ENCODE measurements around the gene SIX1. TPM values are rescaled to one million over a fixed set of nuclear protein-coding genes. Genes with fewer than 3 reads are reported as not detected.

Gene SIX1
- polyA plus RNA-seq, 6 donors from 2014 or later, result not detected

DNA sequence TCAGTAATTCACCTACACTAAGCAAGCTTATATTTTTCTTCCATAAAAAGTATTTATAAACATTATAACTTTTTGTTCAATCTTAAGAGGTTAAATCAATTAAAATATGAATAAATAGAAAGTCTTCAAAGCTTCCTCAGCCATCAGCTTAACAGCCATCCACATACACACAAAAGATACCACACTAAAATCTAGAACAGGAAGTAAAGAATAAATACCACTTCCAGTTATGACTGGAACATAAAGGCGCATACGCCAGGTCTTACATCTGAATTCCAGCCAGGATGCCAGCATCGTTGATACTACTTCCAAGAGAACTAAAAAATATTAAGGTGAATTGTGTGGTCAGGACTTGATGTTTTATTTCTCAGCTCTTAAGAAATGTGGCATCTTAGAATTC is 17.0 kb downstream of the SIX1 start:
- Mint-ChIP-seq H3K9me3 (no peaks in the 10 kb centered on the region), H3K27me3 (peaks cover 39 to 52% (median 39%) of the 10 kb centered on the region in 3 donors), H3K4me1 (peaks cover 3 to 9% (median 6%) of the 10 kb centered on the region in 3 donors), H3K4me3 (no peak overlapping the region), H3K36me3 (no peaks in the 10 kb centered on the region), H3K27ac (no peak overlapping the region)
- DNase-seq, result no peak
- no peak for ATAC-seq (ENCODE audit: low read depth in 2 of 2)

DNA sequence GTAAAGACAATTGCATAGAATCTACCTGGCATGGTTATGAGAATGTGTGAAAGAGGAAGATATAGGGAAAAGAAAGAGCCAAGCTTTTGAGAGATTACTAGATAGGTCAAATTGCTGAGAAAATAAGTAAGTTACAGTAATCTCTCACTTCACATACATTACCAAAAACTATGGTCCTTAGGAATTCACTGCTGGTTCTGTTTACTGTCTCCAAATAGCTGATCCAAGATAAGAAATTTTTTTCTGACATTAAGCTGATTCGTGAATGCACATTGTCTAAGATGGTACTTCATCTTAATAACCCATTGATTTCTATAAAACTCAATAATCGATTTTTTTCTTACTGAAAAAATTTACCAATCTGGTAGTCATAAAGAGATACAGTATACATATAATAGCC is 17.4 kb downstream of the SIX1 start:
- peaks cover 1 to 9% (median 2%) of the 10 kb centered on the region in 3 donors for H3K4me1 Mint-ChIP-seq
- DNase-seq (no peak), ATAC-seq (ENCODE audit: low read depth in 2 of 2) (no peak)
- H3K9me3 Mint-ChIP-seq, result no peaks in the 10 kb centered on the region
- no peak overlapping the region for H3K27ac Mint-ChIP-seq
- H3K4me3 Mint-ChIP-seq, result no peak overlapping the region
- no peaks in the 10 kb centered on the region for H3K36me3 Mint-ChIP-seq
- peaks cover 35 to 49% (median 35%) of the 10 kb centered on the region in 3 donors for H3K27me3 Mint-ChIP-seq

GRCh38 chr14:60630129-60630528 is 19.1 kb downstream of the SIX1 start:
- H3K9me3 Mint-ChIP-seq, result no peaks in the 10 kb centered on the region
- ATAC-seq (ENCODE audit: low read depth in 2 of 2) (no peak), DNase-seq (no peak)
- no peak overlapping the region for H3K27ac Mint-ChIP-seq
- H3K27me3 Mint-ChIP-seq, result peaks cover 25 to 43% (median 27%) of the 10 kb centered on the region in 3 donors
- H3K4me1 Mint-ChIP-seq, result peaks cover 0 to 9% (median 0%) of the 10 kb centered on the region in 3 donors
- no peak overlapping the region for H3K4me3 Mint-ChIP-seq
- H3K36me3 Mint-ChIP-seq, result no peaks in the 10 kb centered on the region

GRCh38 chr14:60628892-60629291 is 20.4 kb downstream of the SIX1 start:
- Mint-ChIP-seq H3K4me3 (no peak overlapping the region), H3K4me1 (peaks cover 0 to 9% (median 0%) of the 10 kb centered on the region in 3 donors), H3K27me3 (peaks cover 36 to 45% (median 39%) of the 10 kb centered on the region in 3 donors), H3K27ac (no peak overlapping the region), H3K9me3 (no peaks in the 10 kb centered on the region), H3K36me3 (no peaks in the 10 kb centered on the region)
- DNase-seq (no peak), ATAC-seq (ENCODE audit: low read depth in 2 of 2) (no peak)

DNA sequence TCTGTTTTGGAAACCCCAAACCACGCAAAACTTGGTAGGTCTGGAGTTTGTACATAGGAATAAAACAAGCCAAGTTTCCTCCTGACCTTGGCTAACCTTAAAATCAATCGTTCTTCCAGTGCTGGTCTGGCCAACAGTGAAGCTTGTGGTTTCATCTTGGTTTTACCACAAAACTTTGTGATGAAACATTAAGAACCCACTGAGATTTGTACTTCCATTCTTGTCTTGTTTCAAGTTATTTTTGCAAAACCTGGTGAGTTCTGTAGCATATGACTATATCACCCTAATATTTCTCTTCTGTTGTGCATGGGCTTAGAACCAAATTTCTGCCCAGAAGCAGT is 26.4 kb downstream of the SIX1 start:
- Mint-ChIP-seq H3K36me3 (no peaks in the 10 kb centered on the region), H3K4me1 (peaks cover 0 to 4% (median 2%) of the 10 kb centered on the region in 3 donors), H3K27ac (no peak overlapping the region), H3K4me3 (no peak overlapping the region), H3K9me3 (no peaks in the 10 kb centered on the region), H3K27me3 (peaks cover 25 to 42% (median 33%) of the 10 kb centered on the region in 3 donors)
- ATAC-seq (ENCODE audit: low read depth in 2 of 2) (no peak), DNase-seq (no peak)

- Mint-ChIP-seq H3K36me3 (no peaks in the 10 kb centered on the region), H3K9me3 (no peaks in the 10 kb centered on the region), H3K4me1 (peaks cover 2 to 9% (median 3%) of the 10 kb centered on the region in 3 donors), H3K27ac (peak overlapping the region in 1 of 6 donors; percentile 43), H3K27me3 (peaks cover 24 to 42% (median 33%) of the 10 kb centered on the region in 3 donors), H3K4me3 (no peak overlapping the region)
- no peak for DNase-seq
- ATAC-seq (ENCODE audit: low read depth in 2 of 2), result no peak
Observed at GRCh38 chr14:60622210-60622916, 26.9 kb downstream of the SIX1 start.

DNA sequence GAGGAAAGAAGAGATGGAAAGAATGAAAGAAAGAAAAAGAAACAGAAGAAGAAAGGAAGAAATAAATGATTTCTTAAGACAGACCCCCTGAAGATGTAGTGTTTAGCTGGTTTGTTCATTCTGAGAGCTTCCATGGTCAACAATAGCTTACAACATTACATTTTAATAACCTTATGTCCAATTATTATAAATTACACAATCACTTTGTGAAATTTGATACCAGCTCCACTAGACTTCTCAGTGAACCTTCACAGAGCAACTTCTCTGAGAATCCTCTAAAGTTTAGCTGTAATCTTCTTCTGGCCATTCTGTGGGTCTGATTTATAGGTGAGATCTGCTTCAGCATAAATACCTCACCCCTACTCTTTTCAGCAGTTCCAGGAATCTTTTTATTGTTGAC is 27.9 kb downstream of the SIX1 start:
- H3K27me3 Mint-ChIP-seq, result peaks cover 24 to 44% (median 33%) of the 10 kb centered on the region in 3 donors

DNA sequence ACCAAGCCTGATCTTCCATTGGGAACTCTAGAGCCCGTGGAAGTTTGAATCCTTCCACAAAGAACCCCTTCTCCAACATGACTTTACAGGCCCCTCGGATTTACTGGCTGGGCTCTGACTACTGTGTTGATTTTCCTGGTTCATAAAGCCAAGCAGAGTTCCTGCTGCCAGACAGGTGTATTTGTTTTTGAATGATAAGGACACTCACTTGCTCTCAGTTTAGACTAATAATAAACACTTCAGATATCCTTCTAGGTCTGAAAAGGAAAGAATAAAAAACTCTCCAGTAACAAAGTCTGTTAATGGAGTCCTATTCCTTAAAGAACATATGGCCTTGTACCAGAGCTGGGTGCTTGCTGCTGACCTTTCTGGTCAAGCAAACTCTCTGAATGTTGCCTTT is 31.0 kb downstream of the SIX1 start:
- Mint-ChIP-seq H3K4me1 (peaks cover 3 to 11% (median 4%) of the 10 kb centered on the region in 3 donors), H3K4me3 (no peak overlapping the region), H3K27me3 (peaks cover 21 to 41% (median 22%) of the 10 kb centered on the region in 3 donors), H3K9me3 (peaks cover 0 to 7% (median 0%) of the 10 kb centered on the region in 7 donors), H3K27ac (no peak overlapping the region), H3K36me3 (no peaks in the 10 kb centered on the region)
- DNase-seq, result no peak
- no peak for ATAC-seq (ENCODE audit: low read depth in 2 of 2)

More for the DNA sequence above, 27.9 kb downstream of the SIX1 start:
- H3K27ac Mint-ChIP-seq, result no peak overlapping the region
- no peak for ATAC-seq (ENCODE audit: low read depth in 2 of 2)
- H3K4me1 Mint-ChIP-seq, result peaks cover 3 to 11% (median 4%) of the 10 kb centered on the region in 3 donors
- H3K36me3 Mint-ChIP-seq, result no peaks in the 10 kb centered on the region
- no peak for DNase-seq
- no peak overlapping the region for H3K4me3 Mint-ChIP-seq
- H3K9me3 Mint-ChIP-seq, result no peaks in the 10 kb centered on the region

GRCh38 chr14:60616461-60616959 is 32.8 kb downstream of the SIX1 start:
- Mint-ChIP-seq H3K4me3 (no peak overlapping the region), H3K27me3 (peaks cover 5 to 25% (median 14%) of the 10 kb centered on the region in 3 donors), H3K9me3 (peaks cover 0 to 9% (median under 1%) of the 10 kb centered on the region in 7 donors), H3K27ac (peak overlapping the region in 1 of 6 donors; percentile 5), H3K36me3 (no peaks in the 10 kb centered on the region), H3K4me1 (peaks cover 3 to 11% (median 4%) of the 10 kb centered on the region in 3 donors)
- ATAC-seq (ENCODE audit: low read depth in 2 of 2) (no peak), DNase-seq (no peak)

- no peak for DNase-seq
- H3K27ac Mint-ChIP-seq, result no peak overlapping the region
- H3K4me3 Mint-ChIP-seq, result no peak overlapping the region
- peaks cover 22 to 37% (median 24%) of the 10 kb centered on the region in 3 donors for H3K27me3 Mint-ChIP-seq
- H3K36me3 Mint-ChIP-seq, result no peaks in the 10 kb centered on the region
- H3K9me3 Mint-ChIP-seq, result peaks cover 0 to 12% (median 4%) of the 10 kb centered on the region in 7 donors
- H3K4me1 Mint-ChIP-seq, result no peaks in the 10 kb centered on the region
- no peak for ATAC-seq (ENCODE audit: low read depth in 2 of 2)
Observed at GRCh38 chr14:60602291-60602690, 47.0 kb downstream of the SIX1 start.

DNA sequence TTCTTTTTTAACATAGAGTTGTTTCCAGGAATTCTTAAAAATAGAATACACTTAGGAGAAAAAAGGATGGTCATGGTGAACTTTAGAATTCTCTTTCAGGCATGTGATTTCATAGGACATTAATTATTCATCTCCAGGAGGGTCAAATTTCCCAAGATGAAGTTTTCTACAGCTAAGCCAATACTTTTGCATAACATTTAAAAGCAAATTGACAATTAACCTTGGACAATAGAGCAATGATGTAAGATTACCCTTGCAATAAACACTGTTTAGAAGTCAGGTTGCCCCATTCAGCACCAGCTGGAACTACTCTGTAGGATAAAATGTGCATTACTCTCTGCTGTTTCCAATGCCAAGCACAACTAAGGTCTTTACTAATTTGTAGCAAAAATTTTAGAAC is 49.5 kb downstream of the SIX1 start:
- Mint-ChIP-seq H3K4me1 (no peaks in the 10 kb centered on the region), H3K9me3 (peaks cover 0 to 5% (median 0%) of the 10 kb centered on the region in 7 donors), H3K27me3 (peaks cover 33 to 44% (median 34%) of the 10 kb centered on the region in 3 donors), H3K27ac (no peak overlapping the region), H3K4me3 (no peak overlapping the region), H3K36me3 (no peaks in the 10 kb centered on the region)
- ATAC-seq (ENCODE audit: low read depth in 2 of 2), result no peak
- no peak for DNase-seq

- ATAC-seq (ENCODE audit: low read depth in 2 of 2) (no peak), DNase-seq (no peak)
- no peaks in the 10 kb centered on the region for H3K36me3 Mint-ChIP-seq
- no peaks in the 10 kb centered on the region for H3K4me1 Mint-ChIP-seq
- H3K27ac Mint-ChIP-seq, result no peak overlapping the region
- peaks cover 14 to 31% (median 26%) of the 10 kb centered on the region in 3 donors for H3K27me3 Mint-ChIP-seq
- H3K4me3 Mint-ChIP-seq, result peak overlapping the region in 1 of 8 donors; percentile 56
- H3K9me3 Mint-ChIP-seq, result no peaks in the 10 kb centered on the region
Observed at GRCh38 chr14:60596139-60596538, 53.1 kb downstream of the SIX1 start.

DNA sequence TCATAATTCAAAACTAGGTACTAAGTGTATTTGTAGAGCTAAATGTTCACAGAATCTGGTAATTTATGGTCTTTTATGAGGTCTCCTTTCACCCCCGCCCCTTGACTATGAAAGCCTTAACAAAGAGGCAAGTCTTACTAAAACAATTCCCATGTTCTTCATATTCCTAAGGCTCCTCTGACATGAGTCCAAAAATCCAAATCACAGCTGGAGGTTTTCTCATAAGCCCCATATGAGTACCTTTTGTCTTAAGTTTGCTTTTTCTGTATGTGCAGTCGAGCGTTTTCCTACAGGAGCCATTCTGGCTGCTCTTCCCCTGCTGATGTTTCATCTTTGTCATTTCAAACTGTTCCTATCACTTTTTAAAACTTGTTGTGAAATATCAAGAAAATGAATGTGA is 55.2 kb downstream of the SIX1 start:
- H3K27me3 Mint-ChIP-seq, result peaks cover 14 to 29% (median 28%) of the 10 kb centered on the region in 3 donors
- no peaks in the 10 kb centered on the region for H3K4me1 Mint-ChIP-seq
- no peak for ATAC-seq (ENCODE audit: low read depth in 2 of 2)

More for the DNA sequence above, 55.2 kb downstream of the SIX1 start:
- Mint-ChIP-seq H3K27ac (no peak overlapping the region), H3K4me3 (no peak overlapping the region), H3K9me3 (no peaks in the 10 kb centered on the region), H3K36me3 (no peaks in the 10 kb centered on the region)
- no peak for DNase-seq

Data from naive B cell (primary cell).